SH-SY5Y (cell line): ENCODE measurements around the gene TSC22D3.

Experiments
- GATA2 ChIP-seq: IDR thresholded peaks from 2 replicates; pipeline ENCODE4 v1.6.1; 2011; ENCODE audit warnings: mild to moderate bottlenecking, low read depth, low read length
- GATA3 ChIP-seq: IDR thresholded peaks from 2 replicates; pipeline ENCODE4 v1.6.1; 2011; ENCODE audit warnings: low read depth, mild to moderate bottlenecking, low read length, moderate library complexity

The TSC22D3 gene

DNA sequence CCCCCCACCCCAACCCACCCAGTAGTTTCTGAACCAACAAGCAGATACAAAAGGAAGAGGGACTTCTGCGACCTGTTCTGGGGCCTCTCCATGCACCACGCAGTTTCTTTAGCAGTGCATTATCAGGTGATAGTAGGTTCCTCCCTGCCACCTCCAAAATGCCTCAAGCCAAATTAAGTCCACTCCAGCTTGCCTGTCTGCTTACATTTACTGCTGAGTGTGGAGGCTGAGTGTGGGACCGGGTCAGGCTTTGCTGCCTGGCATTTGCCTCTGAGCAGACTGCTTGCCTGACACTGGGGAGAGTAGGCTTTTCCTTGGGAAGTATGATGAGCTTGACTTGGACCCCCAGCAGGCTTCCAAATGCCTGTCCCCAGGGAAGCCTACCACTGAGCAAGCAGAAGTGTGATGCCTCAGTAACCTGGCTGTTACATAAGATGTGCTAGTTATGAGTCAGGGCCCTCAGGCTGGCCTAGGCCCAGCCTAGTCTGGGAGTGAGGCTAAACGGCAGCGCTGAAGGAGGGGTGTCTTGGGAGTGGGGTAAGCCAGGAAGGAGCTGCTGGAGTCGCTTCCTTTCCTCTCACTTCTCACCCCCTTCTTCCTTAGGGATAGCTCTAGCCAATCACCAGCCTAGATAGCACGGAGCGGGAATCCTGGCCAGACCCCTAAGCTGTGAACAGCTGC lies 9.0 kb downstream of the TSC22D3 start:
- TF ChIP-seq GATA2 (no peak), GATA3 (no peak)

DNA sequence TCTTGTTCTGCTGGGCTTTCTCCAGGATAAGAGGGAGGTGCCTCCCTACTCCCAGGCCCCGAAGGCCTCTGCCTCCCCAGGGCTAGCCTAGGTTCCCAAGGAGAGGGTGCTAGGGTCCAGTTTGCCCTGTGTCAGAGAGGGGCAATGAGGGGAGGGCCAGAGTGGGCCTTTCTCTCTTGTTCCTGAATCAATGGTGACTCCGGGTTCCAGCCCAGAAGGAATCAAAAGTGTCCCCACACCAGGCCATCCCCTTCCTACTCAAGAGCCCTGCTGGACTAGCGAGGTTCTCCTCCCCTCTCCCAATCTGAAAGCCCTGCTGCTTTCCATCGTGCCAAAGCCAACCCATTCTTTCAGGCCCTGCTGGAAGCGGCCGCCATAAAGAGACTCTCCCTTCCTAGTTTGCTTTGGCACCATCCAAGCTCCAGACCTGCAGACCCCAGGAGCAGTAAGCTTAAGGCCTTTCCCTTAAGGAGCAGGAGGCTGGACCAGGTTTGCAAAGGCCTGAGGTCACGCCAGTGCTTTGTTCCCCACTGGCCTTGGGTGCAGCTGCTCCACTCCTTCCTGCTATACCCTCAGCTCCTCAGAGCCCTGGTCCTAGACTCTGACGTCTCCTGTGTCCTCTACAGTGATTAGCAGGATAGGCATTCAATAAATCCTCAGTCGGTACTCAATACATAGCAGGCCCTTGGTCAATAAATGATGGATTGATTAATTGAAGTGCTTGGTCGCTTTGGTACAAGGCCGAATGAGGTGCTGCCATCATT lies 10.6 kb downstream of the TSC22D3 start:
- TF ChIP-seq GATA3, result no peak
- no peak for TF ChIP-seq GATA2

DNA sequence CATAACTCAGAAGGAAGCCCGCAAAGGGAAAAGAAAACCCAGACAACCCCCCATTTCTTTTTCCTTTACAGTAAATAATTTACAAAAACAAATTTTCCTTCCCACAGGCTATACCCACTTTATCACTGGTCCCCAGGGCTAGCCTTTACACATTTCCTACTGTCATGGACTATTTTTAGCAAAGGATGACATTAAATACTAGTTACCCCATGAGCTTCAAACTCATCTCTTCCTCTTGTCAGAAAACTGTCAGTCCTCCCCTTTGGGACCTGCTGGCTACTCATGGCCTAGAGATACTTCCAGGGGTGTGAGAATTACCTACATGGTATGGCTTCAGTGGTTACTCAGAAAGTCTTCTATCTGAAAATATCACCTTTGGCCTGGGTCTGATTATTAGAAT lies 11.9 kb downstream of the TSC22D3 start:
- TF ChIP-seq GATA3 (no peak), GATA2 (no peak)

DNA sequence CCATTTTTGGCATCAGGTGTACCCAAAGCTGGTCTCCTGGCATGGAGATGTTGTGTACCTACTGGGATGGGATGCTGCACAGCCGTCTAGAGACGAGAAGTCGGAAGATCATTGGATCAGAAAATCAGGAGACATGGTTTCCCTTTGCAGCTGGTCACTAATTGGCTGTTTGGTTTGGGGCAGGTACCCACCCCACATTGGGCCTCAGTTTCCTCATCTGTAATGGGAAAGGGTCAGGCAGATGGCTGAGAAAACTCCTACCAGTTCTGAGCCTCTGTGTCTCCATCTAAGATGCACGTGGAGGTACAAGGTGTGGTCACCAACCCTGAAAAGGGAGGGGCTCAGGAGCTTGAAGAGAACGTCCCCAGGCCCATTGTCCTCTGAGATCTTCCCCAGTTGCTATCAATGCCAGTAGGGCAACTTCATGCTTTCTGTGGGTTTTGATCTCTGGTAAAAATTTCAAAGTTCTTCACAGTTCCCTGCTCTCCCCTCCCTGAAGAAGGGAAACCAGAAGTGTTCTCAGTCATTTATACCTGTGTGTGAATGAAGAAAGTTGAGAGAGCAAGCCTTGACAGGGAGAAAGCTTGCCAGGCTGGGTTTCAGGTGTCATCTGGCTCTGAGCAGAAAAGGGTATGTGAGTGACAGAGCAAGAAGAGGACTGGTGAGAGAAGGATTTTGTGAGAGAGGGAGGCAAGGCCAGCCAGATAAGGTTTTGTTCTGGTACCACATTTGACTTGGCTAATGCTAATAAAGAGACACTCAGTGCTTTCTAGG lies 15.1 kb downstream of the TSC22D3 start:
- TF ChIP-seq GATA2 (no peak), GATA3 (no peak)

DNA sequence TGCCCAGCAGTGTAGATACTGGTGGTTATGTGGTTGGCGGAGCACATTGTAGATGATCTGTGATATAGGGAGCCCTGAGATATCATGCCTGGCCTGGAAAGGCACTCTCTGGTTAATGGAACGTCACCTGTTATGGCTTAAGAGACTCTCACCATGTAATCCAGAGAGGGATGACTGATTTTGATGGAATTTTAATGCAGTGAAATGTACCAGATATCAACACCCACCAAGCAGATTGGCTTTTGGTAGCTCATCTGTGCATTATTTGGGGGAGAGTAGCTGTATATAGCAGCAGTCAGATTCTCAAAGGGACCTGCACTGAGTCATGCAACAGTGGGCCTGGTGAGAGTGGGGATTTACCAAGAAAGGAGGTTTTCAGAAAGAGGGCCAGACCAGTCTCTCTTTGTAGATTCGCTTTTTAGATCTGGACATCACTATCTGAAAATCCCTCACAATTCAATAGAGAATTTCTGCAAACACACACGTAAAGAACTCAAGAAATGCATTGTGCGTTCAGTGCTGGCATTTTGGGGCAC lies 17.3 kb downstream of the TSC22D3 start:
- TF ChIP-seq GATA2, result no peak

DNA sequence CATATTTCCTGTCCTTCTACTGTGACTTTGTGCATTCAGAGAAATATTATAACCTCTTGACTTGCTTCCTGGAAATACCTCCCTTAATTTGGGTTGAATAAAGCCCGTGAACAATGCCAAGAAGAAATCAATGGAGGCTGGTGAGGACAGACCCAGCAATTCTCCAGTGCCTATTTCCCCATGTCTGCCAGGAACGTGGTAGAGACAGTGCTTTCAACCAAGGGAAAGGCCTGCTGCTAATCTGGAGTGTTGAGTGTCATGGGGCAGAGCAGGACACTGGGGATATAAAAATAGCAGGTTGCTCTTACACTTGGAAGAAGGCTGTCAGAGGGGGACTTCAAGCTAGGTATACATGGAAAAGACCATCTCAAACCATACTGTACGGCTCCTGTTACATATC lies 19.9 kb downstream of the TSC22D3 start:
- TF ChIP-seq GATA3 (no peak), GATA2 (no peak)

DNA sequence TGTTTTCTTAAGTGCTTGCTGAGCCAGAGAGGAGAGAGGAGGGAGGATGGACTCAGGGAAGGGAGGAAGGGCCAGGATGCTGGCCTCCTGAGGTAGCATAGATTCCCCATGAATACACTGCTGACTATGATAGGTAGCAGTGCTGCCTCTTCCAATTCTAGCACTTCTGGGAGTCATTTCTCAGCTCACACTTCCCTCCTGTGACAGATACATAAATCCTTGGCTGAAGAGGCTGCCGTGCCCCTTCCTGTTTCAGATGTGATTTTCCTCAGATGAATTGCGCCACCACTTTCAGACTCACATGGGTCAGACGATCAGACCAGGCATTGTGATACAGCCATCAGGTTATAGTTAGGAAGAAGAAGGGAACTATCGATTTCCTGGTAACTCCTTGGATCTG lies 22.4 kb downstream of the TSC22D3 start:
- no peak for TF ChIP-seq GATA2
- no peak for TF ChIP-seq GATA3

DNA sequence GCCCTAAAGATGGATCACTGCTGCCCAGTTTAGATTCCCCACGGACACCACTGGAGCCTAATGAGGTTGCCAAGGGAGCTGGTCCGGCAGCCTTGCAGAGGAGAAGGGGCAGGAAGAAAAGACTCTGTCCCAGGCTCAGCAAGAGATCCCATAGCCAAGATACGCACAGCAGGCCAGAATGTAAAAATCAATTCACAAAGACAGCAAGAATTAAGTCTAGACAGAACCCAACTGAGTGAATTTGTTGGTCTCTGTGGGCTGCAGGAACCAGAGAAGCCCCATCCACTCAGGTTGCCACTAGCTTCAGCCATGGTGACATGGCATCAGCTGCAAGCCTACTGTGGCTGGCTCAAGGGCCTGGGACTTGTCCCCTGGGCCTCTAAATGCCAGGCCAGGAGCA lies 22.9 kb downstream of the TSC22D3 start:
- no peak for TF ChIP-seq GATA3
- TF ChIP-seq GATA2, result no peak

DNA sequence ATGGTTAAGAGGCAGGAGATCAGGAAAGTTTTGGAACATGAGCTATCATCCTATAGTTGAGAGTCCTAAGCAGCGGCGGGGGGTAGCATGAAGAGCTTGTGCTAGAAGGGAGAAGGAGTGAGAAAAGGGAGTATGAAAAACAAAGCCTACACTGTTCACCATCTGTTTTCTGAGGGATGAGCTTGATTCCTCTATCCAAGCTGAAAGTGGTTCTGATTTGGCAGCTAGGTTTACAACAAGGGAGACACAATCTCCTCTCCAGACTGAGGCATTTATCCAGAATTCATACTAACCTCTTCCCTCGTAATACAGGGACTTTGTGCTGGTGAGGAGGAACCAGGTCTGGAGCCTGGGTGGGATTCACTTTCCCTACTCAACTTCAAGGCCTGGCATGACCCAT lies 23.5 kb downstream of the TSC22D3 start:
- TF ChIP-seq GATA2 (no peak), GATA3 (no peak)

DNA sequence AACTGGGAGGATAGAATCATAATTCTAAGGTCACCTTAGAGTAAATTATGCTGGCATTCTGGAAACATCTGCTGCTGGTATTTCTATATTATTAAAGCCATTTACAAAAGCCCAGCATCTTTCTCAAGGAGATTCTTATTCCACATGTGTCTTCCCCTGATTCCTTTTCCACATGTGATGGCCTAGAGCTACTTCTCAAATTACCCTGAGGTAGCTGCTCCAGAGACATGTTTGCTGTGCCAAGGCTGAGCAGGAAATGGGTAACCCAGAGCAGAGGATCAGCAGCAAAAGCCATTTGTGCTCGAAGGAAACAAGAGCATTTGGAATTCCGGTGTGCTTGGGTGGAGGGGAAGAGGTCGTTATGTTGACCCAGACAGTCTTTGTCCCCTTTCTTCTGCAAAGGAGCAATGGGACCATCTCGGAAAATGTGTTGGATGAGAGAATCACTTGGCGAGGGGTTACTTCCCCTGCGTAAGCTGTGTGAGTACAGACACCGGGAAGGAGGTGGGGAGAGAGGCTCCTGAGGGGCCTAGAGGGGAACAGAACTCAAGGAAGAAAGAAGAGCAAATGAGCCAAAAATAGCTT lies 24.6 kb downstream of the TSC22D3 start:
- TF ChIP-seq GATA2, result no peak
- TF ChIP-seq GATA3, result no peak

DNA sequence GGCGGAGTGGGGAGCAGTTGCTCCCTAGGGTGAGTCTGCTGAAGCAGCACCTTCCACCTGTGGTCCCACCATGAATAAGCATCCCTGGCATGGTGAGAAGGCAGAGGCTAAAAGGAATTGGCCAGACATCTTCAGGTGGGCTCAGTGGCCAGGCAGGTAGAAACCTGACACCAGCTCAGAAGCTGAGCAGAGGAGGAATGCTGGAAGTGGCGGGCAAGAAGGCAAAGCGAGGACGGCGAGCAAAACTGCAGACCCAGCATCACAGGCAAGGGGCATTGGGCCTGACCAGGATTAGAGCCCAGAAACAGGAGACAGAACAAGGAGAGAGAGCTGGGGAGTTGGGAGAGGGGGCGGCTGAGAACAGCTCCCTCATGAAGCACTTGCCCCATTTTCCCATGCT lies 25.3 kb downstream of the TSC22D3 start:
- TF ChIP-seq GATA2 (no peak), GATA3 (no peak)

DNA sequence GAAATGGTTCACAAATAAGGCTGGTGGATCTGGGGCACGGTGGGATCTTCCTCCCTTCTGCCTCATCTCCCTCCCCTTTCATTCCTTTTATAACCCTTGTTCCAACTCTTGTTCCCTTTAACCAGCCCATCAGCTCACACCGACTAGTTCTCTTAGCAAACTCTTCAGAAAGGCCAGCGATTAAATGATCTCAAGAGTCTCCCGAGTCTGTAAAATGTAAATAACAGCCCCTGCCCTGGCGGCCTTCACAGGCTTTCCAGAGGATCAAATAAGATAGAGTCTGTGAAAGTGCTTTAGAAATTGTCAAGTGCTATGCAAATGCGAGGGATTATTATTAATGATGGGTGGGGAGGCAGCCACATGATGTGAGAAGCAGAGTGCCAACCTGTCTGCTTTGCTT lies 27.1 kb downstream of the TSC22D3 start:
- TF ChIP-seq GATA2 (no peak), GATA3 (no peak)

DNA sequence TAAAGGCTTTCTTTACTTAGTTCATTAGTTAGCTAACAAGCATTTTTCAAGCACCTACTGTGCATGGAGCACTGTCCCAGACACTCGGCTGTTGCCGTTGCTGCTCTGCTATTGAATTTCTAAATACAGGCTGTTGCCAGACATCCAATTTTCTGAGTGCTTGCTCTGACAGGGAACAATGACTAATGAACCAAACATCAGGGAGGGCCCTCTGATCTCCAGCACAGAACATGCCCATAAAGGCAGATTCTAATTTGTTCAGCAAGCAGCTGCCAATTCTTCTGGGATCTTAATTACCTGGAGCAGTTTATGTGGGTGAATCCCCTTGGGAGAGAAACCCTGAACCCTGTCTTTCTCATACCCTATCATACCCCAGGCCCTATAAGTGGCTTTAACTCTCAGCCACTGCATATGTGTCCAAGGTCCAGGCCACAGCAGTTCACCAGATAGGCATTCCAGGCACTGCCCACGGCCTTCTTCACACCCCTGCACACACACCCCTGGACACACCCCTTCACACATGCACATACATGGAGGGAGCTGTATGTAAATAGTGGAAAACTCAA lies 27.9 kb downstream of the TSC22D3 start:
- TF ChIP-seq GATA2 (no peak), GATA3 (no peak)

DNA sequence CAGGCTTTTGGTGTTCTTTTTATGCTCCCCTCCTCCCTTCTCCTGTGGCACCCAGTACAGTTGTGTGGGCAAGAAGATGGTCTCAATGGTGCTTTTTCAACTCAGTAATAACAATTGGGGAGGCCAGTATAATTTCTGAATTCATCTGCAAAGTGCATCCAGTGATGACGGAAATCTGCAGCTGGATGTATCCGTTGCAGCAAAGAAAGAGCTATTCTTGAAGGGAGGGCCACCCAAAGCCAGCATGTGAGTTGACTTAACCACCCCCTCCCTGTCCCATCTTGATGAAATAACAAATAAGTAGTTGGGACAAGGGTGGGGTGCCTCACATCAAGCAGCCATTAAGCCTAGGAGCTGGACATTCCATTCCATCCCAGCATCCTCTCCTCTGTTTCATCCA lies 30.7 kb downstream of the TSC22D3 start:
- TF ChIP-seq GATA2, result no peak
- no peak for TF ChIP-seq GATA3

DNA sequence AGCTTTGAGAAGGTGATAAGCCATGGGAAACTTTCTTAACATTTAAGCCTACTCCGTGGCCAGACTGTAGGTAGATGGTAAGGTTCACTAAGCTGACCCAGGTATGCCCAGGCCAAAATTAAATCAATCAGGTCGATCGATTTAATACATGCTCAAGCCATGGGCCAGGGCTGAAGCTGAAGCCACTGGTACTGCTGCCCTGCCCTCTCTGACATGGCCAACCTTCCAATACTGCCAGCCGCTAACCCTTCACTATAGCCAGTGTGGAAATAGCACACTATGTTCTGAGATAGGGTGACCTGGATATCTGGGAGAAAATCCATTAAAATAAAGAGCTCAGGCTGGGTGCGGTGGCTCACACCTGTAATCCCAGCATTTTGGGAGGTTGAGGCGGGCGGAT lies 31.6 kb downstream of the TSC22D3 start:
- TF ChIP-seq GATA2, result no peak
- TF ChIP-seq GATA3, result no peak
